HepG2 (cell line): ENCODE results near the gene SYNE2. TPM values are rescaled to one million over a fixed set of nuclear protein-coding genes. Genes with fewer than 3 reads are reported as not detected.

Experiments used
- ATAC-seq: fragments of 200-7000 bp; cut with Tn5 transposase; 3 replicates; pipeline ENCODE4 v1.9.1; 2020; ENCODE audit warnings: mild to moderate bottlenecking, moderate library complexity
- BruUV-seq: library from RNA; stranded (reverse); fragments of 400-500 nt; replicated peaks from 2 replicates; lab custom pipeline; 2021; lab: Mats Ljungman, UMichigan
- CTCF ChIA-PET: fragments of 300-600 bp; formaldehyde crosslinking; extraction: SDS; loops from one replicate; lab custom pipeline; 2021; ENCODE audit warnings: low total read pairs, inconsistent platforms, low intra/inter-chr PET ratio; lab: Yijun Ruan, JAX
- POLR2A ChIA-PET: fragments of 350-600 bp; sonication (Branson Sonifier 250); formaldehyde crosslinking; loops from one replicate; lab custom pipeline; 2020; ENCODE audit warnings: antibody characterized with exemption, inconsistent platforms; lab: Yijun Ruan, JAX
- DNase-seq: peaks from one replicate; pipeline ENCODE4 v3.0.0-alpha.2; 2015; ENCODE audit warnings: low spot score
- FAIRE-seq: peaks from 3 replicates; lab custom pipeline; 2011; peaks lifted over from hg19 to GRCh38; lab: Jason Lieb, UNC
- H2AFZ ChIP-seq: one replicate; pipeline ENCODE4 v1.6.1; 2011; ENCODE audit warnings: low read length, inconsistent platforms
- H3K27ac ChIP-seq: fragments of 300-600 bp; 3 replicates; pipeline ENCODE4 v1.8.0; 2011; ENCODE audit warnings: mixed run types, mild to moderate bottlenecking, mixed read lengths, low read length, inconsistent platforms; ENCODE audit not compliant: insufficient read depth; ENCODE audit errors: extremely low read length
- H3K27me3 ChIP-seq, 2 experiments: fragments of 200-600 bp in 1 of 2; 2 replicates in 1 of 2; 3 replicates in 1 of 2; pipeline versions ENCODE4 v1.6.0 to v1.8.0; 2011; ENCODE audit warnings: low read length in 2 of 2, mild to moderate bottlenecking in 2 of 2, moderate library complexity in 2 of 2, inconsistent platforms in 1 of 2; ENCODE audit not compliant: insufficient read depth in 2 of 2, control insufficient read depth in 1 of 2
- H3K36me3 ChIP-seq, 2 experiments: fragments of 200-600 bp in 1 of 2; replicated peaks in 1 of 2; 2 replicates in 1 of 2; 3 replicates in 1 of 2; pipeline versions ENCODE4 v1.5.1 to v1.8.0; 2011; ENCODE audit warnings: low read length in 2 of 2, inconsistent platforms in 1 of 2; ENCODE audit not compliant: insufficient read depth in 2 of 2, control insufficient read depth in 1 of 2
- H3K4me1 ChIP-seq: 2 replicates; pipeline ENCODE4 v1.5.1; 2012; ENCODE audit warnings: low read length, inconsistent platforms; ENCODE audit not compliant: insufficient read depth
- H3K4me2 ChIP-seq: 2 replicates; pipeline ENCODE4 v1.6.0; 2011; ENCODE audit warnings: low read depth, low read length, inconsistent platforms
- H3K4me3 ChIP-seq, 3 experiments: fragments of 200-600 bp in 1 of 3; sonication (generic), shearing (Covaris generic) in 1 of 3; replicated peaks in 1 of 3; 2 replicates each; pipeline ENCODE4 v1.5.1; 2011 to 2016; ENCODE audit warnings: low read length in 3 of 3, inconsistent platforms in 2 of 3, low read depth in 2 of 3, mild to moderate bottlenecking in 2 of 3, control low read depth in 1 of 3, mixed read lengths in 1 of 3; ENCODE audit not compliant: insufficient read depth in 1 of 3
- H3K79me2 ChIP-seq: one replicate; pipeline ENCODE4 v1.6.1; 2011; ENCODE audit warnings: low read length, inconsistent platforms; ENCODE audit not compliant: insufficient read depth
- H3K9ac ChIP-seq: 2 replicates; pipeline ENCODE4 v1.6.0; 2011; ENCODE audit warnings: mild to moderate bottlenecking, low read depth, low read length, inconsistent platforms; ENCODE audit not compliant: insufficient read depth
- H3K9me3 ChIP-seq: 2 replicates; pipeline ENCODE4 v1.5.1; 2012; ENCODE audit warnings: mild to moderate bottlenecking, low read length
- H4K20me1 ChIP-seq: 2 replicates; pipeline ENCODE4 v1.6.0; 2011; ENCODE audit warnings: inconsistent platforms, mild to moderate bottlenecking, low read length, moderate library complexity; ENCODE audit not compliant: insufficient read depth
- EHMT2 ChIP-seq: fragments of 200-600 bp; sonication (generic); IDR thresholded peaks from 2 replicates; pipeline ENCODE4 v1.7.0; 2017; ENCODE audit warnings: antibody characterized with exemption, low read depth, low read length, borderline replicate concordance
- HNF4A ChIP-seq: sonication (generic); formaldehyde crosslinking; IDR thresholded peaks from 2 replicates; pipeline ENCODE4 v1.4.0; 2020; ENCODE audit warnings: missing genetic modification reagents
- MAFG ChIP-seq: sonication (generic); formaldehyde crosslinking; IDR thresholded peaks from 2 replicates; pipeline ENCODE4 v1.5.1; 2020; ENCODE audit warnings: mild to moderate bottlenecking, missing genetic modification reagents
- MAX ChIP-seq: IDR thresholded peaks from 2 replicates; pipeline ENCODE4 v1.6.1; 2012; ENCODE audit warnings: inconsistent platforms
- NFE2L2 ChIP-seq: fragments of 150-350 bp; IDR thresholded peaks from 2 replicates; pipeline ENCODE4 v1.6.1; 2014; ENCODE audit warnings: low read length
- NONO ChIP-seq, 2 experiments: fragments of 450-650 bp in 1 of 2; sonication (generic) in 1 of 2; formaldehyde crosslinking in 1 of 2; IDR thresholded peaks in 1 of 2; conservative IDR thresholded peaks in 1 of 2; 2 replicates each; pipeline versions ENCODE4 v1.6.1 to v1.8.0; 2017 to 2022; ENCODE audit warnings: mild to moderate bottlenecking in 1 of 2, missing genetic modification reagents in 1 of 2, moderate library complexity in 1 of 2
- NR3C1 ChIP-seq: sonication (generic); formaldehyde crosslinking; IDR thresholded peaks from 2 replicates; pipeline ENCODE4 v1.4.0; 2020; ENCODE audit warnings: missing genetic modification reagents
- YEATS4 ChIP-seq: sonication (generic); formaldehyde crosslinking; IDR thresholded peaks from 2 replicates; pipeline ENCODE4 v1.4.0; 2020; ENCODE audit warnings: missing genetic modification reagents, borderline replicate concordance
- ZC3H4 ChIP-seq: sonication (generic); formaldehyde crosslinking; IDR thresholded peaks from 2 replicates; pipeline ENCODE4 v1.4.0; 2020; ENCODE audit warnings: missing genetic modification reagents, borderline replicate concordance
- ZMYM3 ChIP-seq: sonication (generic); formaldehyde crosslinking; IDR thresholded peaks from 2 replicates; pipeline ENCODE4 v1.5.1; 2020; ENCODE audit warnings: mild to moderate bottlenecking, missing genetic modification reagents
- ZNF235 ChIP-seq: sonication (generic); formaldehyde crosslinking; IDR thresholded peaks from 2 replicates; pipeline ENCODE4 v1.8.1; 2023; ENCODE audit warnings: mild to moderate bottlenecking, missing genetic modification reagents, borderline replicate concordance
- ZNF512B ChIP-seq: sonication (generic); formaldehyde crosslinking; IDR thresholded peaks from 2 replicates; pipeline ENCODE4 v1.5.1; 2020; ENCODE audit warnings: missing genetic modification reagents, mild to moderate bottlenecking, borderline replicate concordance
- ZNF562 ChIP-seq: sonication (generic); formaldehyde crosslinking; IDR thresholded peaks from 2 replicates; pipeline ENCODE4 v1.8.0; 2022; ENCODE audit warnings: missing genetic modification reagents, borderline replicate concordance
- ZNF574 ChIP-seq: sonication (generic); formaldehyde crosslinking; IDR thresholded peaks from 2 replicates; pipeline ENCODE4 v1.4.0; 2020; ENCODE audit warnings: missing genetic modification reagents
- ZNF597 ChIP-seq: sonication (generic); formaldehyde crosslinking; IDR thresholded peaks from 2 replicates; pipeline ENCODE4 v1.5.0; 2020; ENCODE audit warnings: missing genetic modification reagents
- ZNF639 ChIP-seq: conservative IDR thresholded peaks from 2 replicates; pipeline ENCODE4 v1.6.1; 2018; ENCODE audit warnings: missing genetic modification reagents
- ZNF713 ChIP-seq: sonication (generic); formaldehyde crosslinking; IDR thresholded peaks from 2 replicates; pipeline ENCODE4 v1.4.0; 2020; ENCODE audit warnings: mild to moderate bottlenecking, missing genetic modification reagents
- WGBS: methylation state at CpG from one replicate; pipeline ENCODE4 v1.1.6; 2017; ENCODE audit warnings: low lambda C conversion rate; 5-methylcytosine and 5-hydroxymethylcytosine counted together
- in situ Hi-C: cut with HindIII; loops from 2 replicates; pipeline ENCODE4 v1.10.0; 2017; ENCODE audit warnings: low pct_unique_long_range_greater_than_20kb; ENCODE audit not compliant: extremely low pct_ligation_motif_present
- intact Hi-C: fragments of 100-400 bp; cut with micrococcal nuclease; formaldehyde crosslinking; loops from one replicate; pipeline ENCODE4 v1.10.0; 2022; ENCODE audit not compliant: unreplicated experiment
- polyA plus RNA-seq, 8 experiments: library from polyadenylated mRNA; depleted of rRNA in 3 of 8; stranded (reverse) in 7 of 8; unstranded in 1 of 8; fragments of >200 nt; fragmentation: Illumina TruSeq in 4 of 8; extraction: Trizol in 4 of 8; gene quantifications; 2 replicates each; pipeline versions ENCODE4 v1.2.1 to v1.2.3, GENCODE V29; 2011 to 2016; ENCODE audit warnings: low read depth in 4 of 8, missing spikeins in 1 of 8, mixed read lengths in 1 of 8; ENCODE audit not compliant: insufficient read depth in 1 of 8
- total RNA-seq, 5 experiments: library from RNA; depleted of rRNA; stranded (reverse); fragments of >200 nt; fragmentation: Illumina TruSeq; extraction: Trizol; gene quantifications; 2 replicates each; pipeline ENCODE4 v1.2.3, GENCODE V29; 2016; ENCODE audit warnings: low read depth in 1 of 5

The SYNE2 gene
- total and polyA plus RNA-seq, 2 of the 13 experiments (the other 11 are each of a cell fraction or from before 2014, with no cell fraction given), result 6.2 to 13.3 TPM

GRCh38 chr14:63933711-63934110, 80.9 kb downstream of the SYNE2 start:
- H4K20me1 ChIP-seq, result no peaks in the 10 kb centered on the region
- no peak overlapping the region for H2AFZ ChIP-seq
- H3K27ac ChIP-seq, result no peak overlapping the region
- ChIA-PET POLR2A (no interaction called here), CTCF (no interaction called here)
- intact Hi-C loops, result no loop called here
- no peaks in the 10 kb centered on the region for H3K27me3 ChIP-seq
- H3K79me2 ChIP-seq, result no peaks in the 10 kb centered on the region
- no peaks in the 10 kb centered on the region for H3K4me1 ChIP-seq
- H3K4me2 ChIP-seq, result no peak overlapping the region
- no peaks in the 10 kb centered on the region for H3K9me3 ChIP-seq
- no peak for ATAC-seq
- WGBS, result 87% methylated on average over 3 of the region's 3 CpGs
- in situ Hi-C loops, result no loop called here
- H3K9ac ChIP-seq, result no peak overlapping the region
- H3K36me3 ChIP-seq, result no peaks in the 10 kb centered on the region
- FAIRE-seq, result no peak
- no peak overlapping the region for H3K4me3 ChIP-seq
- BruUV-seq, result no TSS peak
- DNase-seq, result no peak
- TF ChIP-seq ZNF639 (CRISPR knock-in tag) (no peak), YEATS4 (CRISPR knock-in tag) (no peak), HNF4A (CRISPR knock-in tag) (no peak), ZNF713 (no peak), NFE2L2 (no peak), MAX (no peak), ZNF574 (CRISPR knock-in tag) (no peak), EHMT2 (no peak), MAFG (CRISPR knock-in tag) (no peak), ZNF562 (no peak), ZNF597 (CRISPR knock-in tag) (no peak), NR3C1 (no peak), ZC3H4 (CRISPR knock-in tag) (no peak), ZNF512B (no peak), NONO (IDR thresholded peaks at IDR 0.05) (no peak), NONO (CRISPR knock-in tag; conservative IDR thresholded peaks at IDR 0.05) (no peak), ZMYM3 (no peak), ZNF235 (CRISPR knock-in tag) (no peak)
- TF ChIP-seq, all 625 proteins: peak for 0
